Measurements from ENCODE around the gene DPCD.

DPCD gene

DNA sequence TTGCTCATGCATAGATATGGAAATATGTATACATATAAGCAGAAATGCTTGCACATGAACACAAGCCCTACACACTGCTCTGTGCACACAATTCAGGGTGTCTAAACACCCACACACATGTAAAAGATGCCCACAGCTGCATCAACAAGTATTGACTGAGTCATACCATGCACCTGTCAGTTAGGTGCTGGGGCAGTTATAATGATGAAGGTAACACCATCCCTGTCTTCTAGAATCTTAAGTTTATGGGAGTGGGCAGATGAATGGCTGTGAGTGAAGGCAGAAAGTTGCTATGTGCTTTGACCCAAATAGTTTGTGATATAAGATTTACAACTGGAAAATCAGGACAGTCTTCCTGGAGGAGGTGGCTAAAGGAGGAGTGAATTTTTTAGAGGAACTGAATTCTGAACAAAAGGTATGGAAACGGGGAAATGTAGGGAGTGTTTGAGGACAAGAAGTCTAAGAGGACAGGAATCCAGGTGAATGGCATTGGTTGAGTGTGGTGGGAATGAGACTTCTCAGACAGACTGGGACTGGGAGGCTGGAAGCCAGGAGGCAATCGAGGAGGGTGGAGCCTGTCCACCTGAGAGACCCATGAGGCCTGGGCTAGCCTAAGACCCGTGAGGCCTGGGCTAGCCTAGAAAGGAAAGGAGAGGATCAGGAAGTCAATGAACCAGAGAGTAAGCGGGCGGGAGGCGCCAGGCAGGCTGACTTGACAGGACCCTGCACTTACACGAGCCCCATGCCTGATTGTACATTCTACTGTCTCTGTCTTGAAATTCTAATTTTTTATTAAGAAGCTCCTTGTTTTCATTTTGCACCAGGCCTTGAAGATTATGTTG is 20.7 kb upstream of the DPCD start:
- peak in 1 of 2 donors; percentile 44 for ATAC-seq

DNA sequence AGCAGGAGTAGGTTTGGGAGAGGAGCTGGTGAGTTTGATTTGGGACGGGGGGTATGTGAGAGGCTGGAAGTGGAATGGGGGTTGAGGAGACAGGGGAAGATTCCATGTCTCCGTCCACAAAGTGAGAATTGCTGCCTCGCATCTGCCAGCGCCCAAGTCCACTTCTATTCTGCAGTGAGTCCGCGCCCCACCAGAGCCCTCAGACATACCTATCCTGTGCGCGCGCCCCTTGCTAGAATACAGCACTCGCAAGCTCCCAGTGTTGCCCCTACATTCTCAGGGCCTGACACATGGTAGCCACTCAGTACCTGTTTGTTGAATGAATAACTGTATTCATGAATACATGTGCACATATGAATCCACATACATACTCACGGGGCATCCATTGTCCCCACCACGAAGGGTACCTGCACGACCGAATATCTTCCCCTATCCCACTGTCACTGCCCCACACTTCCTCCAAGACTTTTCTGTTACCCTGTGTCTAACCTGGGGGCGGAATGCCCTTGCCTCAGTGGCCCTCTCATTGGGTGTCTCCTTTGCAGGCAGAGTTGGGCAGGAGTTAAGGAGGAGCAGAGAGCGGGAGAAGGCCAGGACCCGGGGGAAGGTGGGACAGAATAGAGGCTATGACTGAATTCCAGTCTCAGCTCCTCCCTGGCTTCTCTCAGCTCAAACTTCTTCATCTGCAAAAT is 19.9 kb upstream of the DPCD start:
- ATAC-seq, result no peak

DNA sequence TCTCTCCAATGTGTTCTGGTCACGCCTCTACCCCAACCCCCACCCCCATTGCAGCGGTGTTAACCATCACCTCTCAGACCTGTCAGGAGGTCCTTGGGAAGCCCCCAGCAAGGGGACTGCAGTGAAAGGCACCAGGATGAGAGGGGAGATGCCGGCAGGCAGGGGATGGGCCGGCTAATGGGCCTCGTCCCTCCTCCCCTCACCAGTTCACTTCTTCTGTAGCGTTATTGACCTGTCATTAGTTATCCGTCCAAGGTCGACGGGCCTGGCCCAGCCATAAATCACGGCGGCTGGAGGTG is 18.8 kb upstream of the DPCD start:
- no peak for ATAC-seq

- ATAC-seq, result peak; percentile 74 to 81
Measured at GRCh38 chr10:101569622-101570427, 18.3 kb upstream of the DPCD start.

DNA sequence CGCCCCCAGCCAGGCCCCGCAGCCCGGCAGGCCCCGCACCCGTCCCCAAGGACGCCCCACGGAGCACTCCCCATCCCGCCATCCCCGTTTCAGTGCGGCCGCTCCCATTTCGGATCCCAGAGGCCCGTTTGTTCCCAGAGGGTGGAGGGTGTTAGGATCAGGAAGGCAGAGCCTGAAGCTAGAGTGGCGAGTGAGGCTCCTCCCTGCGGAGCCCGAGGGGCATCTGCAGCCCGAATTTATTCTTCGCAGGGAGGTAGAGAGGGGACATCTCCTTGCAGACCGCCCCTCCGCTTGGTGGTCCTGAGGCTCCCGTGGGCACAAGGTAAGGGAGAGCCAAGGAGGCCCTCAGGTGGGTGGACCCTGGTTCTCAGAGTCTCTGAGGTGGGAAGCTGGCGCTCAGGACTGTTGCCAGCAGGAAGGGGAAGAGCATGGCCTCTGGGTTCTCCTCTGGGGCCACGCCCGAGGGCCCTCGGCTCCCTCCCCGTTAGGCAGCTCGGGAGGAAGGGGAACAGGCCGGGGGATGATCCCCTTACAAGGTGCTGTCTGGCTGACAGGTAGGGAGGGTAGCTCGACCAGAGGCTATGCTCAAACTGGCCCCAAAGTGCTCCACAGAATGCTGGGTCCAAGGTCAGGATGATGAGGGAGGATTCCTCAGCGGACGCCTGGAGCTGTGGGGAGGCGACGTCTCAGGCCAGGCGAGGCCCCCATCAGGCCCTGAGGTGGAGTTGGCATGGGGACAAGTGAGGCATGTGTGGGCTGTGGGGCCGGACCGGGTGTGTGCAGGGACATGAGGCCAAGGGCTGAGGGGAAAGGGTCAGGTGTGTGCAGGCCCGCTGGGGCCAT is 17.5 kb upstream of the DPCD start:
- peak in 1 of 2 donors; percentile 3 for ATAC-seq

DNA sequence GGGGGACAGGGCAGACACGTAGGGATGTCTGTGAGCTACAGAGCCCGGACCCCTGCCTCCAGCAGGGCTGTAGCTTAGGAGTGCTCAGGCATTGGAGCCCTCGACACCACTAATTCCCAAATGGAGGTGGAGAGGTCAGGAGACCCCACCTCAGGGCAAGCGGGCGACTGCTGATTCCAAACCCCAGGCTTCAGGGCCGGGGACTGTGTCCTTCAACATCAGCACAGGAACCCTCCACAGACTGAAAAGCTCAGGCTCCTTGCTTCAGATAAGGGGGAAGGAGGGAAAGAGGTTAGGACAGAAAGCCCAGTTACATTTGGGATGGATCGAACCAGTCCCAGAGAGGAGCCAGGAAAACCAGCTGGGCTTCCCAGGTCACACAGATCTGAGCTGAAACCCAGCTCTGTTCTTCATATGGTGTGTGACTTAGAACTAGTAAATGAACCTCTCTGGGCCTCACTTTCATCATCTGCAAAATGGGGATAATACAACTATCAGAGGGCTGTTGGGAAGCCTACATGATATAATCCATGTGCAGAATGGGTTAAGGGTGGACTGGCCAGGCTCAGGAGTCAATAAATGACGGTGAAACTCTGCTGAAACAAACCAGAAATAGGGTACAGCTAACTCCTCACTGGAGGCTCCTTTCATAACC is 16.7 kb upstream of the DPCD start:
- ATAC-seq, result no peak

GRCh38 chr10:101572126-101572525 is 16.0 kb upstream of the DPCD start:
- ATAC-seq, result no peak

GRCh38 chr10:101572785-101573184 is 15.3 kb upstream of the DPCD start:
- ATAC-seq, result no peak

GRCh38 chr10:101573885-101574753 is 14.0 kb upstream of the DPCD start:
- no peak for ATAC-seq

GRCh38 chr10:101575091-101575490 is 13.0 kb upstream of the DPCD start:
- no peak for ATAC-seq

DNA sequence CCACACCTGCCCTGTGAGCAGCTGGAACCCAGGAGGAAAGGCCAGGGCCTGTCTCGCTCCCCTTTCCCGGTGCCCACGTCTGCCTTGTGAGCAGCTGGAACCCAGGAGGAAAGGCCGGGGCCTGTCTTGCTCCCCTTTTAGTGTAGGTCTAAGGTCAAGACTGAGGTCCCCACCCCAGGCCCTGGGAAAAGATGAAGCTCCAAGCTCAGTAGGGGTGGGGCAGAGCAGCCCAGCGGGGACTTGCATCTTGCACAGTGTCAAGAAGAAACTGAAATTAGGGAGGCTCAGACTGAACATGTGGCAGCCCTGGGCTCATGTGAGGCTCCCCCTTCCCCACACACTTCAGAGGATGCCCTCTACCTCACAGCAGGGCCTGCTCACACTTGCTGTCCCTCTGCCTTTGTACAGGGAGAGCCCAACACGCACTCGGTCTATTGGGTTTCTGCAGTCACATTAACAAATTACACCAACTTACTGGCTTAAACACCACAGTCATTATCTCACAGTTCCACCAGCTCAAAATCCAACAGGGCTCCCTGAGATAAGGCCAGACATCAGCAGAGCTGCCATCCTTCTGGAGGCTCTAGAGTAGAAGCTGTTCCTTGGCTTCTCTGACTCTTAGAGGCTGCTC is 12.4 kb upstream of the DPCD start:
- no peak for ATAC-seq

GRCh38 chr10:101576211-101576863 is 11.8 kb upstream of the DPCD start:
- no peak for ATAC-seq

GRCh38 chr10:101577121-101577871 is 10.8 kb upstream of the DPCD start:
- ATAC-seq, result no peak

DNA sequence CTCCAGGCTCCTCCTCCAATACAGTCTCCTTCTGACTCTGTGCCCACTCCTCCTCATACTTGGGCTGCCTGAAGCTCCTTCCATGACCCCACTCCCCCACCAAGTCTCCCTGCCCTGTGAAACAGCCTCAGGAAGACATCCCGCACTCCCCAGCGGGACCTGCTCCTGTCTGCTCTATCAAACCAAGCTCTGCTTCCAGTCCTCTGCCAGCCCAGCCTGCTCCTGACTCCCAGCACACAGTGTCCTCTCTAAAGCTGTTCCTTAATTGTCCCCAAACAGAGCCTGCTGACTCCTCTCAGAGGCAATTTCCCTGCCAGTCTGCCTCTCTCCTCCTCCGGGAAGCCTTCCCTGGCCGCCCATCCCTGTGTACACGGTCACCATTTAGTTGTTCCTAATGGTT is 9.9 kb upstream of the DPCD start:
- no peak for ATAC-seq

DNA sequence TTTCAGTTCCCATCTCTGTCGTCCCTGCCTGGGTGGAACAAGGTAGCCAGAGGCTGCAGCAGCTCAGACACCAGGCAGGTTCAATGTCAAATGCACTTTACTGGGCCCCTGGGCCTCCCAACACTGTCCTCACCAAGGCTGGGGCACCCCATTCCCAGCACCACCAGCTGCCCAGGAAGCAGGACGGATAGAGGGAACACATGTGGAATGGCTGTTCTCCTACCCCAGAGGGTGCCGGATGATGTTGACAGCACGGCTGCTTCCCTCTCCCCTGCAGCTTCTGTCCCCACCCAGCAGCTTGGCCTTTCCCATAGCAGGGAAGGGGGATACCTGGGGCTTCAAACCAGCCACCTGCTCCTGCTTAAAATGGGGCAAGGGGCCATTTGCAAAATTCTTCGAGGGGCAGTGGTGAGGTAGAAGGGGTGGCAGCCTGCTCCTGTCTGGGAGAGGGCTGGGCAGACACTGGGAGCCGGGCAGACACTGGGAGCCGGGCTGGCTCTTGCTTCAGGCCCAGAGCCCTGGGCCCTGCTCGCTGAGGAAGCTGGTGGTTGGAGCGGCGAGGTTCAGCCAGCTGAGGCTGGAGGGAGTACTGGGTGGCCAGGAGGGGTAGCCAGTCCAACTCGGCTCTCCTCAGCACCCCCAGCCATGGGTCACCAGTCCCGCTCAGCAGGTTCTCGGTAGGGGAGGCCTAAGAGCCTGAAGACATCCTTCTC is 9.2 kb upstream of the DPCD start:
- no peak for ATAC-seq

GRCh38 chr10:101579516-101579870 is 8.6 kb upstream of the DPCD start:
- ATAC-seq, result no peak

DNA sequence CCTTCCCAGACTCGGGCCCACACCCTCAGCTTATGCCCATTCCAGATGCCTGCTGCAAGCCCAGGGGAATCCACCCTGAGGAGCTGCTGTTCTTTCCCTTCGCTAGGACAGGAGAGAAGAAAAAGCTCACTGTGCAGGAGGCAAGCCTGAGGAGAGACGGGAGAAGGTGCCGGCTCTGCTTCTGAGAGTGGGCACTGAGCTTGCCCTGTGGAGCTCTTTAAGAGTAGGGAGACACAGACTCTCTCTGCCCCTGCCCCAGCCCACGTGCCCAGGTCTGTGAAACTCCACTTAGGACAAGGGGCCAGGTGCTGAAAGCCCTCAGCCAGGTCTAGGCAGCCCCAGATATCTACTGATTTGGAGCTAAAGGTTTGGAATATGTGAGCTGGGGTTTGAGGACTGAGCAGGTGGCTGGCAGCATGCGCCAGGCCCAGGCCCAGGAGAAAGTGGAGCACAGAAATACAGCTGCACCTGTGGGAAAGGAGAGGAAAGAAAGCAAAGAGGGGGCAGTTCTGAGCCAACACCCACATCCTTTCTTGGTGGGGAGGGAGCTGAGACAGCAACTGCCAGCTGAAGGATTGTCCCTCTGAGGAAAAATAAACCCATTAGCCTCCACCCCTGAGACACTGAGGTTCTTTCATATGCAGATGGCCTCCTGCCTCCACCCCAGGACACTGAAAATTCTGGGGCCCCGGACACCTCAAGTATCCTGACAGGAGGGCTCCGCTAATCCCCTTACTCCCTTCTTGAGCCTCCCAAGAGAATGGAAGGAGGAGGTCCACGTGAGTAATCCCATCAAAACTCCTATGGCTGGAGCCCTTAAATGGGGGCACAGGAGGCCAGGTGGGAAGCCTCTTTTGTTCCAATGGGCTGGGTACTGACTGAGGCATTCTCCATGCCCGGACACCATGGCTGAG is 7.4 kb upstream of the DPCD start:
- ATAC-seq, result no peak

GRCh38 chr10:101585841-101586240 is 2.3 kb upstream of the DPCD start:
- ATAC-seq, result no peak
